HepG2 (cell line): ENCODE measurements around the gene MLLT10. TPM values are rescaled to one million over a fixed set of nuclear protein-coding genes. Genes with fewer than 3 reads are reported as not detected.

Source experiments
- ATAC-seq: fragments of 200-7000 bp; cut with Tn5 transposase; 3 replicates; pipeline ENCODE4 v1.9.1; 2020; ENCODE audit warnings: mild to moderate bottlenecking, moderate library complexity
- BruUV-seq: library from RNA; stranded (reverse); fragments of 400-500 nt; replicated peaks from 2 replicates; lab custom pipeline; 2021; lab: Mats Ljungman, UMichigan
- CTCF ChIA-PET: fragments of 300-600 bp; formaldehyde crosslinking; extraction: SDS; loops from one replicate; lab custom pipeline; 2021; ENCODE audit warnings: low total read pairs, inconsistent platforms, low intra/inter-chr PET ratio; lab: Yijun Ruan, JAX
- POLR2A ChIA-PET: fragments of 350-600 bp; sonication (Branson Sonifier 250); formaldehyde crosslinking; loops from one replicate; lab custom pipeline; 2020; ENCODE audit warnings: antibody characterized with exemption, inconsistent platforms; lab: Yijun Ruan, JAX
- DNase-seq: peaks from one replicate; pipeline ENCODE4 v3.0.0-alpha.2; 2015; ENCODE audit warnings: low spot score
- FAIRE-seq: peaks from 3 replicates; lab custom pipeline; 2011; peaks lifted over from hg19 to GRCh38; lab: Jason Lieb, UNC
- H2AFZ ChIP-seq: one replicate; pipeline ENCODE4 v1.6.1; 2011; ENCODE audit warnings: low read length, inconsistent platforms
- H3K27ac ChIP-seq: fragments of 300-600 bp; 3 replicates; pipeline ENCODE4 v1.8.0; 2011; ENCODE audit warnings: mixed run types, mild to moderate bottlenecking, mixed read lengths, low read length, inconsistent platforms; ENCODE audit not compliant: insufficient read depth; ENCODE audit errors: extremely low read length
- H3K27me3 ChIP-seq, 2 experiments: fragments of 200-600 bp in 1 of 2; 2 replicates in 1 of 2; 3 replicates in 1 of 2; pipeline versions ENCODE4 v1.6.0 to v1.8.0; 2011; ENCODE audit warnings: low read length in 2 of 2, mild to moderate bottlenecking in 2 of 2, moderate library complexity in 2 of 2, inconsistent platforms in 1 of 2; ENCODE audit not compliant: insufficient read depth in 2 of 2, control insufficient read depth in 1 of 2
- H3K36me3 ChIP-seq, 2 experiments: fragments of 200-600 bp in 1 of 2; replicated peaks in 1 of 2; 2 replicates in 1 of 2; 3 replicates in 1 of 2; pipeline versions ENCODE4 v1.5.1 to v1.8.0; 2011; ENCODE audit warnings: low read length in 2 of 2, inconsistent platforms in 1 of 2; ENCODE audit not compliant: insufficient read depth in 2 of 2, control insufficient read depth in 1 of 2
- H3K4me1 ChIP-seq: 2 replicates; pipeline ENCODE4 v1.5.1; 2012; ENCODE audit warnings: low read length, inconsistent platforms; ENCODE audit not compliant: insufficient read depth
- H3K4me2 ChIP-seq: 2 replicates; pipeline ENCODE4 v1.6.0; 2011; ENCODE audit warnings: low read depth, low read length, inconsistent platforms
- H3K4me3 ChIP-seq, 3 experiments: fragments of 200-600 bp in 1 of 3; sonication (generic), shearing (Covaris generic) in 1 of 3; replicated peaks in 1 of 3; 2 replicates each; pipeline ENCODE4 v1.5.1; 2011 to 2016; ENCODE audit warnings: low read length in 3 of 3, inconsistent platforms in 2 of 3, low read depth in 2 of 3, mild to moderate bottlenecking in 2 of 3, control low read depth in 1 of 3, mixed read lengths in 1 of 3; ENCODE audit not compliant: insufficient read depth in 1 of 3
- H3K79me2 ChIP-seq: one replicate; pipeline ENCODE4 v1.6.1; 2011; ENCODE audit warnings: low read length, inconsistent platforms; ENCODE audit not compliant: insufficient read depth
- H3K9ac ChIP-seq: 2 replicates; pipeline ENCODE4 v1.6.0; 2011; ENCODE audit warnings: mild to moderate bottlenecking, low read depth, low read length, inconsistent platforms; ENCODE audit not compliant: insufficient read depth
- H3K9me3 ChIP-seq: 2 replicates; pipeline ENCODE4 v1.5.1; 2012; ENCODE audit warnings: mild to moderate bottlenecking, low read length
- H4K20me1 ChIP-seq: 2 replicates; pipeline ENCODE4 v1.6.0; 2011; ENCODE audit warnings: inconsistent platforms, mild to moderate bottlenecking, low read length, moderate library complexity; ENCODE audit not compliant: insufficient read depth
- ELF3 ChIP-seq: IDR thresholded peaks from 2 replicates; pipeline ENCODE4 v1.6.1; 2016; ENCODE audit warnings: missing genetic modification reagents, missing compliant biosample characterization
- MLLT10 ChIP-seq: sonication (generic); formaldehyde crosslinking; IDR thresholded peaks from 2 replicates; pipeline ENCODE4 v1.4.0; 2020; ENCODE audit warnings: missing genetic modification reagents
- SIN3A ChIP-seq: IDR thresholded peaks from 2 replicates; pipeline ENCODE4 v1.6.1; 2011; ENCODE audit warnings: low read depth, mild to moderate bottlenecking, control low read depth, low read length, borderline replicate concordance
- ZNF256 ChIP-seq: sonication (generic); formaldehyde crosslinking; conservative IDR thresholded peaks from 2 replicates; pipeline ENCODE4 v1.4.0; 2020; ENCODE audit warnings: missing genetic modification reagents
- ZSCAN29 ChIP-seq: sonication (generic); formaldehyde crosslinking; conservative IDR thresholded peaks from 2 replicates; pipeline ENCODE4 v1.4.0; 2020; ENCODE audit warnings: mild to moderate bottlenecking, missing genetic modification reagents
- WGBS: methylation state at CpG from one replicate; pipeline ENCODE4 v1.1.6; 2017; ENCODE audit warnings: low lambda C conversion rate; 5-methylcytosine and 5-hydroxymethylcytosine counted together
- in situ Hi-C: cut with HindIII; loops from 2 replicates; pipeline ENCODE4 v1.10.0; 2017; ENCODE audit warnings: low pct_unique_long_range_greater_than_20kb; ENCODE audit not compliant: extremely low pct_ligation_motif_present
- intact Hi-C: fragments of 100-400 bp; cut with micrococcal nuclease; formaldehyde crosslinking; loops from one replicate; pipeline ENCODE4 v1.10.0; 2022; ENCODE audit not compliant: unreplicated experiment
- polyA plus RNA-seq, 8 experiments: library from polyadenylated mRNA; depleted of rRNA in 3 of 8; stranded (reverse) in 7 of 8; unstranded in 1 of 8; fragments of >200 nt; fragmentation: Illumina TruSeq in 4 of 8; extraction: Trizol in 4 of 8; gene quantifications; 2 replicates each; pipeline versions ENCODE4 v1.2.1 to v1.2.3, GENCODE V29; 2011 to 2016; ENCODE audit warnings: low read depth in 4 of 8, missing spikeins in 1 of 8, mixed read lengths in 1 of 8; ENCODE audit not compliant: insufficient read depth in 1 of 8
- total RNA-seq, 5 experiments: library from RNA; depleted of rRNA; stranded (reverse); fragments of >200 nt; fragmentation: Illumina TruSeq; extraction: Trizol; gene quantifications; 2 replicates each; pipeline ENCODE4 v1.2.3, GENCODE V29; 2016; ENCODE audit warnings: low read depth in 1 of 5
- TF ChIP-seq, protein P1 (sequence below): sonication (generic); formaldehyde crosslinking; IDR thresholded peaks from 2 replicates; pipeline ENCODE4 v1.5.0; 2020; ENCODE audit warnings: mild to moderate bottlenecking, missing genetic modification reagents
- TF ChIP-seq, protein P2 (sequence below): sonication (generic); formaldehyde crosslinking; IDR thresholded peaks from 2 replicates; pipeline ENCODE4 v1.4.0; 2020; ENCODE audit warnings: missing genetic modification reagents

MLLT10 gene
- total and polyA plus RNA-seq, 2 of the 13 experiments (the other 11 are each of a cell fraction or from before 2014, with no cell fraction given): 51.3 to 84.1 TPM

DNA sequence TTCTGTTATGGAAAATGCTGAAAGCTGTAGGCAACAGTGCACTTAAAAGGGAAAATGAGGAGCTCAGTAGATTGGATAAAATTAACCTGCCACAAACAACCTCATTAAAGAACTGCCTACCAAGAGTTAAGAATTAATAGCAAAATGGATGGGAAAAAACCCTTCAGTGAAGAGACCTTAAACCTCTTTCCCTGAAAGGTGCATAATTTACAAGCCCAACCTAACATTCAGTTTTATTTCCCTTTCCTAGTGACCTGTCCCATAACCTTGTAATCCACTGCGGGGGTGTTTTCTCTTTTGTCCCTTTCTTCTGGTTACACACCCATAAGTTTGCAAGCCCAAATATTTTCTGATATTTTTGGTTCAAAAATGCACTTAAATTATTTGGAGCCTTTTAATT lies 30.5 kb upstream of the MLLT10 start:
- Histone ChIP-seq H3K9me3 (no peaks in the 10 kb centered on the region), H2AFZ (no peak overlapping the region), H3K27me3 (no peaks in the 10 kb centered on the region), H3K4me3 (no peak overlapping the region), H3K4me1 (peaks cover 91% of the 10 kb centered on the region), H3K36me3 (no peaks in the 10 kb centered on the region), H4K20me1 (no peaks in the 10 kb centered on the region)
- in situ Hi-C loops: loop anchor here (25.0 kb wide), 1 partner anchor 809 kb away; the partner anchor contains the start of genes BMI1 and COMMD3
- BruUV-seq: no TSS peak
- FAIRE-seq: no peak
- CTCF ChIA-PET: no interaction called here
- POLR2A ChIA-PET: interaction anchor here (2.0 kb wide), 1 partner anchor 23 kb away, joined by 9 read pairs; the partner anchor contains the start of gene SKIDA1
- TF ChIP-seq ZSCAN29 (CRISPR knock-in tag): no peak
- TF ChIP-seq SIN3A: no peak
- TF ChIP-seq MLLT10 (CRISPR knock-in tag): no peak
- no peak for TF ChIP-seq ZNF256 (CRISPR knock-in tag)
- TF ChIP-seq ELF3 (CRISPR knock-in tag): no peak
- TF ChIP-seq, protein P1, sequence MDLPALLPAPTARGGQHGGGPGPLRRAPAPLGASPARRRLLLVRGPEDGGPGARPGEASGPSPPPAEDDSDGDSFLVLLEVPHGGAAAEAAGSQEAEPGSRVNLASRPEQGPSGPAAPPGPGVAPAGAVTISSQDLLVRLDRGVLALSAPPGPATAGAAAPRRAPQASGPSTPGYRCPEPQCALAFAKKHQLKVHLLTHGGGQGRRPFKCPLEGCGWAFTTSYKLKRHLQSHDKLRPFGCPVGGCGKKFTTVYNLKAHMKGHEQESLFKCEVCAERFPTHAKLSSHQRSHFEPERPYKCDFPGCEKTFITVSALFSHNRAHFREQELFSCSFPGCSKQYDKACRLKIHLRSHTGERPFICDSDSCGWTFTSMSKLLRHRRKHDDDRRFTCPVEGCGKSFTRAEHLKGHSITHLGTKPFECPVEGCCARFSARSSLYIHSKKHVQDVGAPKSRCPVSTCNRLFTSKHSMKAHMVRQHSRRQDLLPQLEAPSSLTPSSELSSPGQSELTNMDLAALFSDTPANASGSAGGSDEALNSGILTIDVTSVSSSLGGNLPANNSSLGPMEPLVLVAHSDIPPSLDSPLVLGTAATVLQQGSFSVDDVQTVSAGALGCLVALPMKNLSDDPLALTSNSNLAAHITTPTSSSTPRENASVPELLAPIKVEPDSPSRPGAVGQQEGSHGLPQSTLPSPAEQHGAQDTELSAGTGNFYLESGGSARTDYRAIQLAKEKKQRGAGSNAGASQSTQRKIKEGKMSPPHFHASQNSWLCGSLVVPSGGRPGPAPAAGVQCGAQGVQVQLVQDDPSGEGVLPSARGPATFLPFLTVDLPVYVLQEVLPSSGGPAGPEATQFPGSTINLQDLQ (CRISPR knock-in tag): no peak
- TF ChIP-seq, protein P2, sequence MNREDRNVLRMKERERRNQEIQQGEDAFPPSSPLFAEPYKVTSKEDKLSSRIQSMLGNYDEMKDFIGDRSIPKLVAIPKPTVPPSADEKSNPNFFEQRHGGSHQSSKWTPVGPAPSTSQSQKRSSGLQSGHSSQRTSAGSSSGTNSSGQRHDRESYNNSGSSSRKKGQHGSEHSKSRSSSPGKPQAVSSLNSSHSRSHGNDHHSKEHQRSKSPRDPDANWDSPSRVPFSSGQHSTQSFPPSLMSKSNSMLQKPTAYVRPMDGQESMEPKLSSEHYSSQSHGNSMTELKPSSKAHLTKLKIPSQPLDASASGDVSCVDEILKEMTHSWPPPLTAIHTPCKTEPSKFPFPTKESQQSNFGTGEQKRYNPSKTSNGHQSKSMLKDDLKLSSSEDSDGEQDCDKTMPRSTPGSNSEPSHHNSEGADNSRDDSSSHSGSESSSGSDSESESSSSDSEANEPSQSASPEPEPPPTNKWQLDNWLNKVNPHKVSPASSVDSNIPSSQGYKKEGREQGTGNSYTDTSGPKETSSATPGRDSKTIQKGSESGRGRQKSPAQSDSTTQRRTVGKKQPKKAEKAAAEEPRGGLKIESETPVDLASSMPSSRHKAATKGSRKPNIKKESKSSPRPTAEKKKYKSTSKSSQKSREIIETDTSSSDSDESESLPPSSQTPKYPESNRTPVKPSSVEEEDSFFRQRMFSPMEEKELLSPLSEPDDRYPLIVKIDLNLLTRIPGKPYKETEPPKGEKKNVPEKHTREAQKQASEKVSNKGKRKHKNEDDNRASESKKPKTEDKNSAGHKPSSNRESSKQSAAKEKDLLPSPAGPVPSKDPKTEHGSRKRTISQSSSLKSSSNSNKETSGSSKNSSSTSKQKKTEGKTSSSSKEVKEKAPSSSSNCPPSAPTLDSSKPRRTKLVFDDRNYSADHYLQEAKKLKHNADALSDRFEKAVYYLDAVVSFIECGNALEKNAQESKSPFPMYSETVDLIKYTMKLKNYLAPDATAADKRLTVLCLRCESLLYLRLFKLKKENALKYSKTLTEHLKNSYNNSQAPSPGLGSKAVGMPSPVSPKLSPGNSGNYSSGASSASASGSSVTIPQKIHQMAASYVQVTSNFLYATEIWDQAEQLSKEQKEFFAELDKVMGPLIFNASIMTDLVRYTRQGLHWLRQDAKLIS: no peak
- TF ChIP-seq, all 625 proteins: peak for 0
- no peak overlapping the region for H3K4me2 ChIP-seq
- ATAC-seq (no peak), DNase-seq (no peak)
- H3K79me2 ChIP-seq: no peaks in the 10 kb centered on the region
- intact Hi-C loops: no loop called here
- no peak overlapping the region for H3K9ac ChIP-seq
- 91% methylated on average over 1 of the region's 1 CpG for WGBS
- no peak overlapping the region for H3K27ac ChIP-seq
